DOHH2 (cell line): ENCODE measurements around the gene DNAL4.

Source experiments
- H3F3A ChIP-seq: fragments of 200-600 bp; sonication (generic), shearing (Covaris generic); 2 replicates; pipeline ENCODE4 v1.6.0; 2016; ENCODE audit warnings: antibody characterized with exemption, mild to moderate bottlenecking; ENCODE audit not compliant: control insufficient read depth, insufficient read depth
- H3K27ac ChIP-seq: fragments of 200-600 bp; sonication (generic); 2 replicates; pipeline ENCODE4 v1.5.1; 2014; ENCODE audit warnings: low read depth, mild to moderate bottlenecking, low read length, moderate library complexity
- H3K27me3 ChIP-seq: fragments of 200-600 bp; sonication (generic); 2 replicates; pipeline ENCODE4 v1.6.1; 2014; ENCODE audit warnings: mild to moderate bottlenecking, low read length, mixed read lengths; ENCODE audit not compliant: control insufficient read depth
- H3K36me3 ChIP-seq: fragments of 200-600 bp; sonication (generic); 2 replicates; pipeline ENCODE4 v1.6.1; 2014; ENCODE audit warnings: mild to moderate bottlenecking, low read length, moderate library complexity, mixed read lengths; ENCODE audit not compliant: control insufficient read depth
- H3K4me1 ChIP-seq: fragments of 200-600 bp; sonication (generic); 2 replicates; pipeline ENCODE4 v1.6.1; 2014; ENCODE audit warnings: mild to moderate bottlenecking, low read length, mixed read lengths; ENCODE audit not compliant: control insufficient read depth
- H3K4me2 ChIP-seq: fragments of 200-600 bp; sonication (generic); 2 replicates; pipeline ENCODE4 v1.6.0; 2014; ENCODE audit warnings: mild to moderate bottlenecking, low read length, moderate library complexity
- H3K4me3 ChIP-seq: fragments of 200-600 bp; sonication (generic); 2 replicates; pipeline ENCODE4 v1.5.1; 2014; ENCODE audit warnings: mild to moderate bottlenecking, low read length, mixed read lengths
- H3K79me2 ChIP-seq: fragments of 200-600 bp; sonication (generic); 2 replicates; pipeline ENCODE4 v1.6.1; 2014; ENCODE audit warnings: mild to moderate bottlenecking, low read length, mixed read lengths; ENCODE audit not compliant: control insufficient read depth
- H3K9me2 ChIP-seq: fragments of 200-600 bp; sonication (generic); replicated peaks from 2 replicates; pipeline ENCODE4 v1.6.1; 2014; ENCODE audit warnings: mild to moderate bottlenecking, low read length, mixed read lengths; ENCODE audit not compliant: control insufficient read depth
- H3K9me3 ChIP-seq: fragments of 200-600 bp; sonication (generic); 2 replicates; pipeline ENCODE4 v1.6.1; 2014; ENCODE audit warnings: antibody characterized with exemption, low read length, mixed read lengths; ENCODE audit not compliant: control insufficient read depth, insufficient read depth
- H4K20me1 ChIP-seq: fragments of 200-600 bp; sonication (generic); 2 replicates; pipeline ENCODE4 v1.6.0; 2014; ENCODE audit warnings: low read depth, mild to moderate bottlenecking, antibody characterized with exemption, low read length, moderate library complexity; ENCODE audit not compliant: control insufficient read depth, insufficient read depth
- EZH2phosphoT487 ChIP-seq: fragments of 200-600 bp; sonication (generic); IDR thresholded peaks from 2 replicates; pipeline ENCODE4 v1.6.1; 2017; ENCODE audit warnings: borderline replicate concordance, mild to moderate bottlenecking, antibody characterized with exemption, low read length, moderate library complexity, mixed read lengths
- TF ChIP-seq, protein P1 (sequence below): fragments of 200-600 bp; sonication (generic); IDR thresholded peaks from one replicate; pipeline ENCODE4 v1.5.1; 2014; ENCODE audit warnings: antibody characterized with exemption, mild to moderate bottlenecking, low read depth, low read length; ENCODE audit not compliant: poor library complexity, severe bottlenecking

DNAL4 gene

DNA sequence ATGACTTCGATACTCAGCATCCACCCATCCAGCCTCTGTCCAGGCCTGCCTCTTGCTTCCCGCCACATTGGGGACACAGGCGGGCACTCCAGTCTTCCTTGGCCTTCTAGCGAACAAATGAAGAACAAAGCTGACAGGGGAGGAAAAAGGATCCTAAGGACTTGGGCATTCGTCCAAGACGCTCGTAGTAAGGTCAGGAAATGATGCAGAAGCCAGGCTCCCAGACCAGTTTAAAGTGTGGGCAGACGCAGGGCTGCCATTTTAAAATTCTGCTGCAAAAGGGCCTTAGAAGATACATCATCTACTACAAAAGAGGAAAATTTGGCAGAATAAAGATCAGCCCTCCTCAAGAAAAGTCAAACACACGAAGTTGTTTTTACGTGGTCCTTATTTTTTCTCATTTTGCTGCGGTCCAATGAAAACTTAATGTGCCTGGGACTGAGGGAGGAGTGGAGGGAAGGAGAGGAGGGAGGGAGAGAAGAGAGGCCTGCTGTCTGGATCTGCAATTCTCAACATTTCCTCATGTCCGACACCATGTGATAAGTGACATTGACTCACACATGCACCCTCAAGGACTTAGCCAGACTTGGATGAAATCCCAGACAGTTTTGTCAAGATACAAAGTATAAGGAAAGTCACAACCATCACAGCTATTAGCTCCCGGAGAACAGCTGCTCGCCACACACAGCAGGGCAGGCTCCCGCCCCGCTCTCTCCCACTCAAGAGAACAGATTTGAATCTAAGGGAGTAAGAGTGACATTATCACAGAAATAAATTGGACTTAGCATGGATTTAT, 5.7 kb downstream of the DNAL4 start:
- Histone ChIP-seq H3K9me3 (no peaks in the 10 kb centered on the region), H3K79me2 (no peaks in the 10 kb centered on the region), H3K9me2 (no peaks in the 10 kb centered on the region), H3K27ac (no peak overlapping the region), H3K4me2 (no peak overlapping the region), H4K20me1 (no peaks in the 10 kb centered on the region), H3K36me3 (no peaks in the 10 kb centered on the region), H3F3A (no peaks in the 10 kb centered on the region), H3K27me3 (no peaks in the 10 kb centered on the region), H3K4me3 (no peak overlapping the region), H3K4me1 (peaks cover 3% of the 10 kb centered on the region)
- TF ChIP-seq, protein P1, sequence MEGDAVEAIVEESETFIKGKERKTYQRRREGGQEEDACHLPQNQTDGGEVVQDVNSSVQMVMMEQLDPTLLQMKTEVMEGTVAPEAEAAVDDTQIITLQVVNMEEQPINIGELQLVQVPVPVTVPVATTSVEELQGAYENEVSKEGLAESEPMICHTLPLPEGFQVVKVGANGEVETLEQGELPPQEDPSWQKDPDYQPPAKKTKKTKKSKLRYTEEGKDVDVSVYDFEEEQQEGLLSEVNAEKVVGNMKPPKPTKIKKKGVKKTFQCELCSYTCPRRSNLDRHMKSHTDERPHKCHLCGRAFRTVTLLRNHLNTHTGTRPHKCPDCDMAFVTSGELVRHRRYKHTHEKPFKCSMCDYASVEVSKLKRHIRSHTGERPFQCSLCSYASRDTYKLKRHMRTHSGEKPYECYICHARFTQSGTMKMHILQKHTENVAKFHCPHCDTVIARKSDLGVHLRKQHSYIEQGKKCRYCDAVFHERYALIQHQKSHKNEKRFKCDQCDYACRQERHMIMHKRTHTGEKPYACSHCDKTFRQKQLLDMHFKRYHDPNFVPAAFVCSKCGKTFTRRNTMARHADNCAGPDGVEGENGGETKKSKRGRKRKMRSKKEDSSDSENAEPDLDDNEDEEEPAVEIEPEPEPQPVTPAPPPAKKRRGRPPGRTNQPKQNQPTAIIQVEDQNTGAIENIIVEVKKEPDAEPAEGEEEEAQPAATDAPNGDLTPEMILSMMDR = no peak
- no peak for TF ChIP-seq EZH2phosphoT487

DNA sequence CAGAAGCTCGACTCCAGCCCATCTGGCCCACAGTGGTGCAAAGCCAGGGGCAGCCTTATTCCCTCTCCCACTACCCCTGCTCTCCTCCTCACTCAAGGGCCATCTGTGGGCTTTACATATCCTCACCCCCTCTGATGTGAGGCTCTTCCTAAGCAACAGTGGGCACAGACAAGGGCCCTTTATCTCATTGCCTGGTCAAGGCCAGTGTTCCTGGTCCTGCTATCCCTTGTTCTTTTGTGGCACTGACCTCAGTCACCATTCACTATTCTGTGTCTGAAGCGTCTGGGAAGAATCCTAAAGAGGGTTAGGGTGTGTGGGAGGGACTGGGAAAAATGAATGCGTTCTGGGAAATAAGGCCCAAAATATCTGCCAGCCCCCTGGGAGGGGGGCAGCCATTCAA, 7.3 kb downstream of the DNAL4 start:
- H3K9me3 ChIP-seq = no peaks in the 10 kb centered on the region
- H3K4me1 ChIP-seq = peaks cover 3% of the 10 kb centered on the region; the same call in 1 of the 2 replicates
- no peak overlapping the region for H3K4me2 ChIP-seq
- H4K20me1 ChIP-seq = no peaks in the 10 kb centered on the region
- H3K79me2 ChIP-seq = no peaks in the 10 kb centered on the region
- H3K27me3 ChIP-seq = no peaks in the 10 kb centered on the region
- no peak for TF ChIP-seq EZH2phosphoT487
- TF ChIP-seq, protein P1 = no peak
- no peaks in the 10 kb centered on the region for H3K9me2 ChIP-seq
- H3K27ac ChIP-seq = no peak overlapping the region
- H3F3A ChIP-seq = no peaks in the 10 kb centered on the region
- no peaks in the 10 kb centered on the region for H3K36me3 ChIP-seq
- no peak overlapping the region for H3K4me3 ChIP-seq

DNA sequence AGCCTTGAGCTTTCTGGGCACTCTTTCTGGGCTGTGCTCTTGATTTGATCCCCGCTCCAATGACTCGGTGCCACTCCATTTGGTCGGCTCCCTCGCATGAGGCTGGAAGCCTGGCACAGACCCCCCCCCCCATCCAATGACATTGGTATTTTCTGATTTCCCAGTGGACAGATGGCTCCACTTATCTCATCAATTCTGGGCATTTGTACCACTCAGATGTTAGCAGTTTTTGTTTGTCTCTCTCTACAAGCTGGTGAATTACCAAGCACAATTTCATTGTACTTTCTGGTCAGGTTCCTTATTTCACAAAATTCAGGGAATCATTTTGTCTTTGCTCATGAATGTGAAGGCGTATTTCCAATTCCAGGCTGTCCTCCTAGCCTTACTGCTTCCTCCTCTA, 9.1 kb downstream of the DNAL4 start:
- H3K36me3 ChIP-seq = no peaks in the 10 kb centered on the region
- H3K9me2 ChIP-seq = no peaks in the 10 kb centered on the region
- H3K79me2 ChIP-seq = no peaks in the 10 kb centered on the region
- H3K4me2 ChIP-seq = no peak overlapping the region
- no peaks in the 10 kb centered on the region for H3F3A ChIP-seq
- no peak overlapping the region for H3K27ac ChIP-seq
- H3K4me3 ChIP-seq = no peak overlapping the region
- peaks cover 3% of the 10 kb centered on the region; the same call in 1 of the 2 replicates for H3K4me1 ChIP-seq
- H3K9me3 ChIP-seq = no peaks in the 10 kb centered on the region
- no peak for TF ChIP-seq EZH2phosphoT487
- TF ChIP-seq, protein P1 = no peak
- no peaks in the 10 kb centered on the region for H4K20me1 ChIP-seq
- no peaks in the 10 kb centered on the region for H3K27me3 ChIP-seq
